Aorta (tissue), 5 donors: Measurements from ENCODE around the gene ENTR1. TPM values are rescaled to one million over a fixed set of nuclear protein-coding genes. Genes with fewer than 3 reads are reported as not detected.

Source experiments
- ATAC-seq: fragments of 200-7000 bp; cut with Tn5 transposase; one replicate; pipeline ENCODE4 v1.9.1; 2022; ENCODE audit warnings: moderate library complexity; ENCODE audit not compliant: low FRiP score
- DNase-seq, 2 donors: peaks; one replicate each; pipeline ENCODE4 v3.0.0-alpha.2; 2020
- H3K27ac ChIP-seq, 2 donors: one replicate each; pipeline ENCODE4 v1.5.1; 2013; ENCODE audit warnings: low read length in 2 of 2, mild to moderate bottlenecking in 2 of 2, moderate library complexity in 2 of 2, control low read depth in 1 of 2, inconsistent platforms in 1 of 2, low read depth in 1 of 2
- H3K27me3 ChIP-seq, 2 donors: one replicate each; pipeline ENCODE4 v1.6.1; 2013; ENCODE audit warnings: control low read depth in 1 of 2, low read length in 1 of 2, mild to moderate bottlenecking in 1 of 2, moderate library complexity in 1 of 2; ENCODE audit not compliant: insufficient read depth in 2 of 2, control insufficient read depth in 1 of 2
- H3K36me3 ChIP-seq, 2 donors: one replicate each; pipeline ENCODE4 v1.6.1; 2013; ENCODE audit warnings: control low read depth in 1 of 2, low read length in 1 of 2, mild to moderate bottlenecking in 1 of 2; ENCODE audit not compliant: insufficient read depth in 2 of 2, control insufficient read depth in 1 of 2
- H3K4me1 ChIP-seq, 2 donors: one replicate each; pipeline ENCODE4 v1.6.1; 2013; ENCODE audit warnings: low read length in 2 of 2, control low read depth in 1 of 2, mild to moderate bottlenecking in 1 of 2, moderate library complexity in 1 of 2; ENCODE audit not compliant: insufficient read depth in 2 of 2, control insufficient read depth in 1 of 2
- H3K4me3 ChIP-seq, 2 donors: one replicate each; pipeline ENCODE4 v1.5.1; 2013; ENCODE audit warnings: low read length in 2 of 2, control low read depth in 1 of 2, mild to moderate bottlenecking in 1 of 2
- H3K9me3 ChIP-seq: one replicate; pipeline ENCODE4 v1.6.1; 2013; ENCODE audit warnings: mild to moderate bottlenecking, low read length; ENCODE audit not compliant: control insufficient read depth
- WGBS, 2 donors: extraction: QIAGEN DNeasy Blood & Tissue Kit; methylation state at CpG; one replicate each; pipeline ENCODE4 v1.1.7; 2013; 5-methylcytosine and 5-hydroxymethylcytosine counted together
- intact Hi-C, 2 donors: fragments of 100-400 bp; cut with DNase I; formaldehyde crosslinking; loops; one replicate each; pipeline versions ENCODE4 v1.14.2 to v1.15.0; 2022
- polyA plus RNA-seq, 2 donors: library from polyadenylated mRNA; stranded (reverse); fragments of 200-250 nt; gene quantifications; one replicate each; pipeline ENCODE4 v1.2.3, GENCODE V29; 2013
- total RNA-seq, 2 donors: library from RNA; stranded (reverse); fragmentation: NEBNext Ultra II Directional; extraction: Animal tissue kit (Norgen Biotek cat#: 25700); gene quantifications; one replicate each; pipeline ENCODE4 v1.2.1, GENCODE V29; 2021
- donor health status: healthy with polysubstance abuse.
- donor health status: Bipolar disorder and iron deficiency.
- donor health status: DM: no; HTN: no; CAD: no.
- donor health status: DM: no; HTN: no; CAD: no.
- donor health status: DM: yes; HTN: yes; CAD: no.

ENTR1 gene
- total and polyA plus RNA-seq, 4 donors: 15.0 to 47.2 (median 33.0) TPM

DNA sequence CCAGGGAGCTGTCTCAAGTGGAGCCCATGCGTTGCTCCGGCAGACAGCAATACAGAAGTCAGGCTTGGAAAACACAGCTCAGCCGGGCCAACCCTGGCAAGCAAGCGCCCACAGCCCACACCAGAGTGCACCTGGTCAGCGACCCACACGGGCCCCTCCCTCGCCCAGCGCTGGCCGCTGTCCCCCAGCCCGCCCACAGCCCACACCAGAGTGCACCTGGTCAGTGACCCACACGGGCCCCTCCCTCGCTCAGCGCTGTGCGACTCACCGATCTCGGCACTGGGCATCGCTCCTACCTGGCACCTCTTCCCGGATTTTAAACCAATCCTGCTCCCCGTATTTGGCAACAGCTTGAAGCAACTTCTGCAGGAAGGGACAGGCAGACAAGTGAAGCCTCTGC lies 23.2 kb downstream of the ENTR1 start:
- intact Hi-C loops: no loop called here
- no peak for ATAC-seq
- DNase-seq: no peak

DNA sequence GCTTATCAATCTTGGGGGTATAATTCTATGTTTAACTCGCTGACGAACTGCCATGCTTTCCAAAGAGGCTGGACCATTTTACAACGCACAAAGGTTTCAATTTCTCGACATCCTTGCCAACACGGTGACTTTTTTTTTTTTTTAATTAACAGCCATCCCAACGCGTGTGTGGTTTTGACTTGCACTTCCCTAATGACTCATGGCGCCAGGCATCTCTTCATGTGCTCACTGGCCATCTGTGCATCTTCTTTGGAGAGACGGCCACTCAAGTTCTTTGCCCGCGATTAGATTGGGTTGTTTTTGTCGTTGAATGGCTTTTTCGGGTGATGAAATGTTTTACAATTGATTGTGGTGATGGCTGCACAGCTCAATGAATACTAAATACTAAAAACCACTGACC lies 24.4 kb downstream of the ENTR1 start:
- no peak overlapping the region for H3K27ac ChIP-seq
- intact Hi-C loops: no loop called here
- no peaks in the 10 kb centered on the region for H3K27me3 ChIP-seq
- ATAC-seq (no peak), DNase-seq (no peak)
- H3K4me3 ChIP-seq: no peak overlapping the region
- no peaks in the 10 kb centered on the region for H3K4me1 ChIP-seq
- WGBS, 2 donors: 92% methylated on average over 13 of the region's 13 CpGs
- peaks cover 0 to 4% of the 10 kb centered on the region in 2 donors for H3K36me3 ChIP-seq
- H3K9me3 ChIP-seq: no peaks in the 10 kb centered on the region

More for the DNA sequence above, 23.2 kb downstream of the ENTR1 start:
- Histone ChIP-seq H3K9me3 (no peaks in the 10 kb centered on the region), H3K4me1 (no peaks in the 10 kb centered on the region), H3K27ac (no peak overlapping the region), H3K27me3 (no peaks in the 10 kb centered on the region), H3K4me3 (no peak overlapping the region), H3K36me3 (peaks cover 0 to 3% of the 10 kb centered on the region in 2 donors)
- 97% methylated on average over 19 of the region's 19 CpGs for WGBS, 2 donors

DNA sequence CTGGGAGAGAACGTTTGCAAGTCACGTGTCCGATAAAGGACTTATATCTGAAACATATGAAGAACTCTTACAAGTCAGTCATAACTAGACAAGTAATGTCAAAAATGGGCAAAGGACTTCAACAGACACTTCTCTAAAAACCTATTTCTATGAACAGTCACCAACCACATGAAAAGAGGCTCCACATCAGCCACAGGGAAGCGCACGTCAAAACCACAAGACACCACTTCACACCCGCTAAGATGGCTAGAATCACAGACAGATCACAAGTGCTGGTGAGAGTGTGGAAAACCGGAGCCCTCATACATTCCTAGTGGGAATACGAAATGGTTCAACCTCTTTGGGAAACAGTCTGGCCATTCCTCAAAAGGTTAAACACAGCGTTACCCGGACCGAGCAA lies 25.4 kb downstream of the ENTR1 start:
- intact Hi-C loops: no loop called here
- ATAC-seq (no peak), DNase-seq (no peak)
- Histone ChIP-seq H3K36me3 (peaks cover 0 to 4% of the 10 kb centered on the region in 2 donors), H3K27me3 (no peaks in the 10 kb centered on the region), H3K4me1 (no peaks in the 10 kb centered on the region), H3K9me3 (no peaks in the 10 kb centered on the region), H3K4me3 (no peak overlapping the region), H3K27ac (no peak overlapping the region)
- 92 to 94% methylated on average over 11 of the region's 11 CpGs for WGBS, 2 donors

DNA sequence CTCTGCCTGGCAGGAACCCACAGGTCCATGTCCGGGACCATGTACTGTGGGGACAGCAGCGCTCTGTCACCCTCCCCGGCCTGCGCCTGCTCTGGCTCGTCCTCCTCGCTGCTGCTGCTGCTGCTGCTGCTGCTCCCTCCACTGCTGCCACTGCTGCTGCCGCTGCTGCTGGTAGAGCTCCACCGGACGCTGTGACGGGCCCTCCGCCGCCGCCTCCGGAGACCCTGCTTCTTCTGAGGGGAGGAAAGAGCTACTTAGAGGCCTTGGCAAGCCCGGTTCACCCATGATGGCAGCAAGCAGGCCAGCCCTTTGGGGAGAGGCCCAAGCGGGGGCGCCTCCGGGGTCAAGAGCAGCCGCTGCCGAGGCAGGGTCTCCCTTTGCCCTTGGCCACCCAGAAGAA lies 27.0 kb downstream of the ENTR1 start:
- ATAC-seq: no peak
- no peak overlapping the region for H3K27ac ChIP-seq
- no peak overlapping the region for H3K4me3 ChIP-seq
- peaks cover 0 to 4% of the 10 kb centered on the region in 2 donors for H3K36me3 ChIP-seq
- no peaks in the 10 kb centered on the region for H3K4me1 ChIP-seq
- no peaks in the 10 kb centered on the region for H3K27me3 ChIP-seq
- DNase-seq: no peak
- whole genome bisulfite sequencing, 2 donors: 93 to 96% methylated on average over 18 to 20 of the region's 20 CpGs
- H3K9me3 ChIP-seq: no peaks in the 10 kb centered on the region
- intact Hi-C loops: no loop called here

DNA sequence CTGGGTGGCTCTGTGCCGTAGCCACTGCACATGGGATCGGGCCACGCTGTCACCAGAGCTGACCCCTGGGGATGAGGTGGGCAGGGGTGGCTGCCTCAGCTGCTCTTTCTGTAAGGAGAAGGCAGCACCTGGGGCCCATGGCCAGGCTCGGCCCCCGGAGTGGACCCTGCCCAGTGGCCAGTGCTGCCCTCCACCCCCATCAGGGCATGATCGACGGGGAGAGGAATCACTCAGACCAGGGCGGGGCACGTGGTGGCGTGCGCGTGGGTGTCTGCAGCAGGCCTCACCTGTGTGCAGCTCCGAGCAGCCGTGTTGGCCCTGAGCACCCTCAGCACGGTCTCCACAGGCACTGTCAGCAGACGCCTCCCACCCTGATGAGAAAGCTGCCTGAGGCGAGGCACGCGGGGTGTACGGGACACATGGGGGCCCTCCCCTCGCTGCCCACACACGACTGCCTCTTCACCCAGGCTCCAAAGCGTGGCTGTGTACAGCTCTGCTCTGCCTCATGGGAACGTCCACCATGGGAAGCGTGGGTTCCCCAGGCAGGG lies 28.4 kb downstream of the ENTR1 start:
- H3K27ac ChIP-seq: no peak overlapping the region
- DNase-seq: no peak
- peaks cover 0 to 4% of the 10 kb centered on the region in 2 donors for H3K36me3 ChIP-seq
- WGBS, 2 donors: 91 to 92% methylated on average over 23 to 25 of the region's 25 CpGs
- H3K4me3 ChIP-seq: no peak overlapping the region
- no peaks in the 10 kb centered on the region for H3K27me3 ChIP-seq
- no peak for ATAC-seq
- no peaks in the 10 kb centered on the region for H3K9me3 ChIP-seq
- intact Hi-C loops: no loop called here
- H3K4me1 ChIP-seq: no peaks in the 10 kb centered on the region

DNA sequence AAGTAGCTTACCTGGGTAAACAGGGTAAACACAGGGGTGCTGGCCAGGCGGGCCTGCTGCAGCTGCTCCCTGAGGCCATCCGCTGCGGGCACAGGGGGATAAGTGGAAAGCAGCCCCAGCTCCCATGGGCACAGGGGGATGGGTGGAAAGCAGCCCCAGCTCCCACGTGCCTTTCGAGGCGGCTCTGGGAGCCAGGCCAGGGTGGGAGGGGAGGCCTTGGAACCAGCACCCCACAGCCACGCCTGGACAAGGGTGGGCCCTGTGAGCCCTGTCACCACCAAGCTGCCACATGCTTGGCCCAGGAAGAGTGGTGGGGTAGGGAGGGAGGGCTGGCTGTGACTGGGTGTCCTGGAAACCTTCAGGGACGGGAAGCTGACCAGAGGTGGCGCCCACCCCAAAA lies 29.1 kb downstream of the ENTR1 start:
- ATAC-seq (no peak), DNase-seq (no peak)
- Histone ChIP-seq H3K4me1 (no peaks in the 10 kb centered on the region), H3K9me3 (no peaks in the 10 kb centered on the region), H3K27ac (no peak overlapping the region), H3K27me3 (no peaks in the 10 kb centered on the region), H3K36me3 (peaks cover 0 to 4% of the 10 kb centered on the region in 2 donors), H3K4me3 (no peak overlapping the region)
- intact Hi-C loops: no loop called here
- 61 to 70% methylated on average over 9 of the region's 9 CpGs for WGBS, 2 donors

DNA sequence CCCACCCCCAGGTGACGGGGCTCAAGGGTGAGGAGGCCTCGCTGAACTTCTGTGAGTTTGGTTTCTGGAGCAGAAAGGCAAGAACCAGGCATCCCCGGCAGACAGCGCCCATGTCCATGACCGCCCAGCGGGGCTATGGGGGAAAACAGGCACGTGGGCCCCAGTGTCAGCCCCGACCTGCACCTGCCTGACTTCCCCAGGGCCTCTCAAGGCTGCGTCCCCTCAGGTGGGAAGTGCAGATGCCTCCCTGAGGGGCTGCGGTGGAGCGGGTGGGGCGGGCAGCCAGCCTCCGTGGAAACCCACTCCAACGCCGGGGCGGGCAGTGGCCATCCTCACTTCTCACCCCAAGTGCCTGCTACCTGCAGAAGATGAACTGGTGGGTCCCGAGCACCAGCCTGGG lies 30.0 kb downstream of the ENTR1 start:
- H3K4me3 ChIP-seq: no peak overlapping the region
- no peaks in the 10 kb centered on the region for H3K9me3 ChIP-seq
- intact Hi-C loops: no loop called here
- no peak overlapping the region for H3K27ac ChIP-seq
- H3K4me1 ChIP-seq: no peaks in the 10 kb centered on the region
- H3K36me3 ChIP-seq: peaks cover 0 to 4% of the 10 kb centered on the region in 2 donors
- ATAC-seq (no peak), DNase-seq (no peak)
- H3K27me3 ChIP-seq: no peaks in the 10 kb centered on the region
- WGBS, 2 donors: 92 to 94% methylated on average over 17 of the region's 17 CpGs

DNA sequence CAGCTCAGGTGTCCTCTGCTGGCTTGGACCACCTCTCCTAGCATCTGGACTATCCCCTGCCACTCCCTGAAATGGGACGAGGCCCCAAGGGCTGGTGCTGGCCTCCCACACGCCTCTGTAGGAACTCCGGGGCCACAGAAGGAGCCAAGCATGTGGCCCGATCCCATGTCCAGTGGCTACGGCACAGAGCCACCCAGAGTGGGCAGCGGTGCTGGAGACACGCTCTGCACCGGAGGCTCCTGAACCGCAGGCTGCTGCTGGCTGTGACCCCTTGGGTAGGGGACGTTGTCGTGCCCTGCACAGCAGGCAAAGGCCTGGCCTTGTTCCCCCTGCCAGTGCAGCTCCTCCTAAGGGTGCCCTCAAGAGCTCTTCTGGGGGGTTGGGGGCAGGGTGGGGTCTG lies 30.5 kb downstream of the ENTR1 start:
- Histone ChIP-seq H3K27me3 (no peaks in the 10 kb centered on the region), H3K4me1 (no peaks in the 10 kb centered on the region), H3K4me3 (no peak overlapping the region), H3K9me3 (no peaks in the 10 kb centered on the region), H3K27ac (no peak overlapping the region), H3K36me3 (peaks cover 0 to 4% of the 10 kb centered on the region in 2 donors)
- 91 to 97% methylated on average over 7 to 11 of the region's 11 CpGs for WGBS, 2 donors
- intact Hi-C loops: no loop called here
- DNase-seq: no peak
- ATAC-seq: no peak

DNA sequence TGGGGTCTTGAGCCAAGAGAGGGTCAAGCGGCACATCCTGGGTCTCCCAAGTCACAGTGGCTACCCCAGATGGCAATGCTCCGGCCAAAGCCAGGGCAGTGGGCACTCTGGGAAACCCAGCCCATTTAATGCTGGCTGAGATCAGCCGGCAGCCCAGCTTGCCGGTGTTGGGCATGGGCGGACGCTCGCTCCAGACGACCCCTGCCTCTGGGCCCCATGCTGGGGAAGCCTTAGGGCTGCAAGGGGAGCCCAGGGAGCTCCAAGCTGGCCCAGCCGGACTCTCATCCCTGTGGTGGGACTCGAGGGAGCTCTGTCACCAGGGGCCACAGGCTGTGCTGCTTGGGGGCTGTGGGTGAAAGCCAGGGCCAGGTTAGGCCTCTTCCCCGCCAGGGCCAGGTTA lies 31.0 kb downstream of the ENTR1 start:
- no peak for ATAC-seq
- intact Hi-C loops: no loop called here
- no peaks in the 10 kb centered on the region for H3K4me1 ChIP-seq
- no peak overlapping the region for H3K27ac ChIP-seq
- H3K36me3 ChIP-seq: peaks cover 0 to 4% of the 10 kb centered on the region in 2 donors
- no peaks in the 10 kb centered on the region for H3K9me3 ChIP-seq
- 91 to 92% methylated on average over 11 of the region's 11 CpGs for WGBS, 2 donors
- no peaks in the 10 kb centered on the region for H3K27me3 ChIP-seq
- DNase-seq: no peak
- H3K4me3 ChIP-seq: no peak overlapping the region
